ENCODE data around the gene APOBEC2.

APOBEC2 gene

GRCh38 chr6:41049521-41049920, 3.5 kb upstream of the APOBEC2 start:
- Histone ChIP-seq H2AFZ (ENCODE audit: low read length) (no peak overlapping the region), H3K9me2 (replicated peaks; ENCODE audit: low read depth, low read length) (no peaks in the 10 kb centered on the region), H3F3A (ENCODE audit: low read depth) (no peaks in the 10 kb centered on the region), H3K4me3 (ENCODE audit: low read length, poor library complexity, severe bottlenecking) (no peak overlapping the region), H3K4me1 (ENCODE audit: insufficient read depth, low read length, poor library complexity, severe bottlenecking) (peaks cover 24% of the 10 kb centered on the region), H4K20me1 (ENCODE audit: insufficient read depth, low read length, poor library complexity, severe bottlenecking) (no peaks in the 10 kb centered on the region), H3K79me2 (ENCODE audit: insufficient read depth, low read length) (no peaks in the 10 kb centered on the region), H3K9me3 (ENCODE audit: insufficient read depth, low read depth, low read length) (no peaks in the 10 kb centered on the region), H3K4me2 (ENCODE audit: low read depth, low read length, poor library complexity, severe bottlenecking) (no peak overlapping the region), H3K27me3 (ENCODE audit: insufficient read depth, low read length, poor library complexity, severe bottlenecking) (no peaks in the 10 kb centered on the region), H3K36me3 (ENCODE audit: insufficient read depth, low read length) (no peaks in the 10 kb centered on the region), H3K9ac (ENCODE audit: low read depth, low read length, poor library complexity, severe bottlenecking) (no peak overlapping the region)
- TF ChIP-seq EZH2phosphoT487 (IDR thresholded peaks at IDR 0.05; ENCODE audit: borderline replicate concordance): no peak
- TF ChIP-seq, protein P1, sequence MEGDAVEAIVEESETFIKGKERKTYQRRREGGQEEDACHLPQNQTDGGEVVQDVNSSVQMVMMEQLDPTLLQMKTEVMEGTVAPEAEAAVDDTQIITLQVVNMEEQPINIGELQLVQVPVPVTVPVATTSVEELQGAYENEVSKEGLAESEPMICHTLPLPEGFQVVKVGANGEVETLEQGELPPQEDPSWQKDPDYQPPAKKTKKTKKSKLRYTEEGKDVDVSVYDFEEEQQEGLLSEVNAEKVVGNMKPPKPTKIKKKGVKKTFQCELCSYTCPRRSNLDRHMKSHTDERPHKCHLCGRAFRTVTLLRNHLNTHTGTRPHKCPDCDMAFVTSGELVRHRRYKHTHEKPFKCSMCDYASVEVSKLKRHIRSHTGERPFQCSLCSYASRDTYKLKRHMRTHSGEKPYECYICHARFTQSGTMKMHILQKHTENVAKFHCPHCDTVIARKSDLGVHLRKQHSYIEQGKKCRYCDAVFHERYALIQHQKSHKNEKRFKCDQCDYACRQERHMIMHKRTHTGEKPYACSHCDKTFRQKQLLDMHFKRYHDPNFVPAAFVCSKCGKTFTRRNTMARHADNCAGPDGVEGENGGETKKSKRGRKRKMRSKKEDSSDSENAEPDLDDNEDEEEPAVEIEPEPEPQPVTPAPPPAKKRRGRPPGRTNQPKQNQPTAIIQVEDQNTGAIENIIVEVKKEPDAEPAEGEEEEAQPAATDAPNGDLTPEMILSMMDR (conservative IDR thresholded peaks at IDR 0.05; ENCODE audit: low read length): no peak

DNA sequence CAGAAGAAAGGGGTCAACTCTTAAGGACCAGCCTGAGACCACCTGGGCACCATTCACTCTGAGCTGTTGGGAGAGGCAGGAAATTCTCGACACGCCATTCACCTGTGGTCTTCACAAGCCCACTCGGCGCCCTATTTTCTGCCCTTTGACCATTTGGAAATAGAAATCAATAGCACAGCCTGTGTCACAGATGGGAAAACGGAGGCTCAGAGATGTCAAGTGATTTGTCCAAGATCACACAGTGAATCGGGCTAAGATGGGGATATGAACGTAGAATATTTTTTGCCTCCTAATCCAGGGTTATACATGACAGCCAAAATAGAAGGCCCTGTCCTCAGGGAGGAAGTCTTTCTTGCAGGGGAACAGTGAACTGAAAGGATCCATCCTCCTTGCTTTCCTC, 3.0 kb upstream of the APOBEC2 start:
- Histone ChIP-seq H3K9me3 (ENCODE audit: insufficient read depth, low read depth, low read length) (no peaks in the 10 kb centered on the region), H3K9ac (ENCODE audit: low read depth, low read length, poor library complexity, severe bottlenecking) (no peak overlapping the region), H3K4me1 (ENCODE audit: insufficient read depth, low read length, poor library complexity, severe bottlenecking) (peaks cover 29% of the 10 kb centered on the region), H3K36me3 (ENCODE audit: insufficient read depth, low read length) (no peaks in the 10 kb centered on the region), H2AFZ (ENCODE audit: low read length) (no peak overlapping the region), H3K4me2 (ENCODE audit: low read depth, low read length, poor library complexity, severe bottlenecking) (no peak overlapping the region), H3K9me2 (replicated peaks; ENCODE audit: low read depth, low read length) (no peaks in the 10 kb centered on the region), H3F3A (ENCODE audit: low read depth) (no peaks in the 10 kb centered on the region), H3K4me3 (ENCODE audit: low read length, poor library complexity, severe bottlenecking) (no peak overlapping the region), H3K27me3 (ENCODE audit: insufficient read depth, low read length, poor library complexity, severe bottlenecking) (no peaks in the 10 kb centered on the region), H4K20me1 (ENCODE audit: insufficient read depth, low read length, poor library complexity, severe bottlenecking) (no peaks in the 10 kb centered on the region), H3K79me2 (ENCODE audit: insufficient read depth, low read length) (no peaks in the 10 kb centered on the region)
- TF ChIP-seq, protein P1 (conservative IDR thresholded peaks at IDR 0.05; ENCODE audit: low read length): no peak
- no peak for TF ChIP-seq EZH2phosphoT487 (IDR thresholded peaks at IDR 0.05; ENCODE audit: borderline replicate concordance)

DNA sequence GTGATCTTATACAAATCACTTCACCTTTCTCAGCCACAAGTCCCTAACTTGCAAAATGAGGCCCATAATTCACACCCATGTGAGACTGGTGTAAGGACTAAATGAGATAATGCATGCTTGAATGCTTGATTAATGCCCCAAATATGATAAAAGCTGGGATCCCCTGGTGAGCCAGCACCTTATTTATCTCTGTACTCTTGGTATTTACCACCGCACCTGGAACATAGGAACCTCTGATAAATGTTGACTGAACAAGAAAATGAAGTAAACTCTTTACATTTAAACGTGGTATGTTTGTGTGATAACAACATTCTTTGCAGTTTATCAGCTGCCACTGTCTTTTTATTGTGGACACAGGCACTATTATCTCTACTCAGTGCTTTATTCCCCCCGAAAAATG, 2.5 kb upstream of the APOBEC2 start:
- H3K4me2 ChIP-seq (ENCODE audit: low read depth, low read length, poor library complexity, severe bottlenecking): no peak overlapping the region
- no peaks in the 10 kb centered on the region for H3K36me3 ChIP-seq (ENCODE audit: insufficient read depth, low read length)
- H3K9me2 ChIP-seq (replicated peaks; ENCODE audit: low read depth, low read length): no peaks in the 10 kb centered on the region
- no peaks in the 10 kb centered on the region for H4K20me1 ChIP-seq (ENCODE audit: insufficient read depth, low read length, poor library complexity, severe bottlenecking)
- no peak overlapping the region for H3K4me3 ChIP-seq (ENCODE audit: low read length, poor library complexity, severe bottlenecking)
- H3K27me3 ChIP-seq (ENCODE audit: insufficient read depth, low read length, poor library complexity, severe bottlenecking): no peaks in the 10 kb centered on the region
- H3K79me2 ChIP-seq (ENCODE audit: insufficient read depth, low read length): no peaks in the 10 kb centered on the region
- peaks cover 34% of the 10 kb centered on the region for H3K4me1 ChIP-seq (ENCODE audit: insufficient read depth, low read length, poor library complexity, severe bottlenecking)
- H3F3A ChIP-seq (ENCODE audit: low read depth): no peaks in the 10 kb centered on the region
- no peak for TF ChIP-seq EZH2phosphoT487 (IDR thresholded peaks at IDR 0.05; ENCODE audit: borderline replicate concordance)
- TF ChIP-seq, protein P1 (conservative IDR thresholded peaks at IDR 0.05; ENCODE audit: low read length): no peak
- no peak overlapping the region for H3K9ac ChIP-seq (ENCODE audit: low read depth, low read length, poor library complexity, severe bottlenecking)
- no peaks in the 10 kb centered on the region for H3K9me3 ChIP-seq (ENCODE audit: insufficient read depth, low read depth, low read length)
- no peak overlapping the region for H2AFZ ChIP-seq (ENCODE audit: low read length)

Measured in Loucy (cell line).